Frontal cortex (tissue), 4 donors: ENCODE measurements around the gene ALG12. TPM values are rescaled to one million over a fixed set of nuclear protein-coding genes. Genes with fewer than 3 reads are reported as not detected.

Source experiments
- DNase-seq, 2 donors: peaks; one replicate each; pipeline ENCODE4 v3.0.0; 2012; ENCODE audit warnings: low spot score in 2 of 2
- FAIRE-seq: peaks from 2 replicates; lab custom pipeline; 2012; peaks lifted over from hg19 to GRCh38; lab: Jason Lieb, UNC
- total RNA-seq: library from RNA; depleted of rRNA; stranded (reverse); fragments of >200 nt; gene quantifications from one replicate; pipeline ENCODE4 v1.2.3, GENCODE V29; 2014
- donor health status: control.
- donor health status: control.
- donor health status: control.

ALG12 gene
- total RNA-seq, 1 donor from 2014 or later = 8.6 TPM

GRCh38 chr22:49901457-49901856, 16.8 kb downstream of the ALG12 start:
- FAIRE-seq (no peak), DNase-seq (no peak)

- FAIRE-seq (no peak), DNase-seq (no peak)
These were observed 17.6 kb downstream of the ALG12 start for GRCh38 chr22:49900441-49901230.

GRCh38 chr22:49899530-49899929, 18.7 kb downstream of the ALG12 start:
- no peak for FAIRE-seq
- DNase-seq = no peak

- no peak for FAIRE-seq
- DNase-seq = no peak
These were observed 21.1 kb downstream of the ALG12 start for GRCh38 chr22:49897015-49897684.

GRCh38 chr22:49896201-49896600, 22.0 kb downstream of the ALG12 start:
- no peak for FAIRE-seq
- no peak for DNase-seq

GRCh38 chr22:49894322-49895054, 23.8 kb downstream of the ALG12 start:
- DNase-seq (no peak), FAIRE-seq (no peak)

GRCh38 chr22:49893025-49893424, 25.2 kb downstream of the ALG12 start:
- no peak for FAIRE-seq
- no peak for DNase-seq

- no peak for DNase-seq
These were observed 25.9 kb downstream of the ALG12 start for GRCh38 chr22:49892226-49892899.

GRCh38 chr22:49889071-49889470, 29.2 kb downstream of the ALG12 start:
- DNase-seq (no peak), FAIRE-seq (no peak)

More at GRCh38 chr22:49892226-49892899, 25.9 kb downstream of the ALG12 start:
- FAIRE-seq = no peak

- FAIRE-seq (no peak), DNase-seq (no peak)
These were observed 30.5 kb downstream of the ALG12 start for GRCh38 chr22:49887702-49888101.

GRCh38 chr22:49887064-49887451, 31.2 kb downstream of the ALG12 start:
- FAIRE-seq (no peak), DNase-seq (no peak)

GRCh38 chr22:49886346-49887063, 31.7 kb downstream of the ALG12 start:
- no peak for FAIRE-seq
- DNase-seq = no peak

GRCh38 chr22:49885881-49886280, 32.4 kb downstream of the ALG12 start:
- no peak for FAIRE-seq
- no peak for DNase-seq

GRCh38 chr22:49885281-49885680, 33.0 kb downstream of the ALG12 start:
- FAIRE-seq = no peak
- no peak for DNase-seq

- no peak for FAIRE-seq
- DNase-seq = no peak
These were observed 33.6 kb downstream of the ALG12 start for GRCh38 chr22:49884503-49885260.

GRCh38 chr22:49884075-49884474, 34.2 kb downstream of the ALG12 start:
- FAIRE-seq (no peak), DNase-seq (no peak)

GRCh38 chr22:49883294-49883640, 35.0 kb downstream of the ALG12 start:
- DNase-seq = no peak
- FAIRE-seq = no peak

GRCh38 chr22:49882519-49883293, 35.5 kb downstream of the ALG12 start:
- FAIRE-seq (no peak), DNase-seq (no peak)
